ENCODE results near the gene ASB9. TPM values are rescaled to one million over a fixed set of nuclear protein-coding genes. Genes with fewer than 3 reads are reported as not detected.
"Not testable (repeated sequence)": the region's sequence is repeated elsewhere in the genome, so short reads cannot be mapped to it uniquely, and the experiment has no call there.

Gene ASB9
- total RNA-seq, 1 donor from 2014 or later = 0.55 TPM

- DNase-seq = no peak
- intact Hi-C loops (cut with micrococcal nuclease) = no loop called here
- no peak for ATAC-seq
Observed at GRCh38 chrX:15202454-15203177, 67.3 kb downstream of the ASB9 start.

GRCh38 chrX:15200871-15201270 lies 69.0 kb downstream of the ASB9 start:
- intact Hi-C loops (cut with micrococcal nuclease) = no loop called here
- ATAC-seq = no peak
- no peak for DNase-seq

GRCh38 chrX:15198608-15199202 lies 71.2 kb downstream of the ASB9 start:
- intact Hi-C loops (cut with micrococcal nuclease); DNase-seq; ATAC-seq: not testable (repeated sequence)

GRCh38 chrX:15194146-15194545 lies 75.7 kb downstream of the ASB9 start:
- intact Hi-C loops (cut with micrococcal nuclease) = no loop called here
- ATAC-seq (no peak), DNase-seq (no peak)

Other genes with a start within 250 kb of the ASB9 start
- gene ASB11, start 45.6 kb upstream of the ASB9 start, total RNA-seq = 98.2 TPM
- gene PIGA, start 65.4 kb upstream of the ASB9 start, total RNA-seq = 3.7 TPM
- gene VEGFD, start 114.3 kb upstream of the ASB9 start, total RNA-seq = 12.4 TPM
- 12.0 TPM for gene PIR, start 223.2 kb upstream of the ASB9 start, total RNA-seq
- gene BMX, start 230.7 kb upstream of the ASB9 start, total RNA-seq = 1.5 TPM

All from left ventricle myocardium superior (tissue), 1 donor.